OCI-LY1 (cell line): ENCODE data around the gene XPR1.

Source experiments
- CTCF ChIP-seq: fragments of 200-600 bp; sonication (generic), shearing (Covaris generic); IDR thresholded peaks from 2 replicates; pipeline ENCODE4 v1.5.1; 2017; ENCODE audit warnings: mild to moderate bottlenecking, antibody characterized with exemption, low read length, moderate library complexity, mixed read lengths
- EZH2 ChIP-seq: fragments of 200-600 bp; sonication (generic), shearing (Covaris generic); IDR thresholded peaks from 2 replicates; pipeline ENCODE4 v1.8.0; 2017; ENCODE audit warnings: borderline replicate concordance, mixed run types, mild to moderate bottlenecking, antibody characterized with exemption, low read length, moderate library complexity, mixed read lengths

DNA sequence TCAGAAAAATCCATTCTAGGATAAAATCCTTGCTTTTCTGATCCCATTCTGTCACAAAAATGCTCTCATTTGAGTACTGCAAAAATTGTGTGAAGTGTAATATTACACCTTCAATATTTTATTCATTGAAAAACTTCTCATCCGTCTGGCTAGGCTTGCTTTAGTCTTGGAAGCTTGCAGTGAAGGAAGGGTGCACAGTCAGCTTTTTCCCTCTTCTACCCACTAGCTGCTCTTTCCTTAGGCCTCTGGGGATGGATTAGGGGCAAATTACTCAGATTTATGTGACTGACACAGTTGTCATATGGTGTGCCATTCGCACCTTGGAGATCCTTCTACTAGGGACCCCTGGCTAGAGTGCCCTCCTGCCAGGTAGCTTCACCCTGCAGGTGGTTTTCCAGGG lies 40.9 kb upstream of the XPR1 start:
- TF ChIP-seq CTCF (no peak), EZH2 (no peak)
